GM12864 (cell line): ENCODE results near the gene LRRTM4.

Source experiments
- DNase-seq: peaks from one replicate; pipeline ENCODE4 v3.0.0-alpha.2; 2011; ENCODE audit warnings: low read depth
- H3K4me3 ChIP-seq: 2 replicates; pipeline ENCODE4 v1.5.1; 2011; ENCODE audit warnings: mild to moderate bottlenecking, low read depth, low read length, control low read depth
- CTCF ChIP-seq: IDR thresholded peaks from 2 replicates; pipeline ENCODE4 v1.5.1; 2011; ENCODE audit warnings: low read depth, mild to moderate bottlenecking, moderate library complexity, low read length, control low read depth, inconsistent platforms; ENCODE audit errors: missing control alignments

Gene LRRTM4

GRCh38 chr2:77513191-77513590, 9.0 kb downstream of the LRRTM4 start:
- no peak overlapping the region for H3K4me3 ChIP-seq
- DNase-seq = no peak
- no peak for TF ChIP-seq CTCF

DNA sequence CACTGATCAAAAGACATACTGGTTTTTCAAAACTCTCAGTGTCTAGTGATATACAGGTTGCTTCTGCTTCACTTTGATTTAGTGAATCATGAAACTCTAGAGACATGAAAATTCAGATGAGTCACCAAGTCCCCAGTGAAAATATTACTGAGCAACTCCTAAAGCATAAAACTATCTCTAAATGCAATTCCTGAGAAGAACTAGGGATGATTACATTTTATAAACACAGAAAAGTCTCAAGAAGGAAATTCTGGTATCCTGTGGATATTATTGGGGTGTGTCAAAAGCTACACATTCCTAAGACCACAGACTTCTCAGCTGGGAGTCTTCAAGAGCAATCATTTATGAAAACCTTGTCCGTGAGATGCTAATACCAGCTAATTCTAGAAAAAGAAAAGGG, 9.7 kb downstream of the LRRTM4 start:
- H3K4me3 ChIP-seq = no peak overlapping the region
- no peak for DNase-seq
- no peak for TF ChIP-seq CTCF

DNA sequence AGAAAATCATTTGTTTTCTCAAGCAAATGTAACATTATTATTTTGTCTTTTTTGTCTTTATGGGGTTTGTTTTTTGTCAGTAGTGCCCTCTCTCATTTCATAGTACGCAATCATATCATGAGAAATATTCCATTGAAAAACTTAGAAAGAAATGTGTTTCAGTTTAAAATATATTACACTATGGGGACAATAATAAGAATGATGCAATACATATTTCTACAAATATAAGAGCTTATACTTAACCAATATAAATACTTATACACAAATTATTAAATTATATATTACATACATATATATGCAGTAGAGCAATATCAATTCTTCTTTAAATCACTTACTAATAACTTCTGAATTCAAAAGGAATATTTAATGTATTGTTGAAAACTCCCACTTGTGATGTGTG, 13.7 kb downstream of the LRRTM4 start:
- no peak for TF ChIP-seq CTCF
- H3K4me3 ChIP-seq = no peak overlapping the region
- DNase-seq = no peak

- no peak overlapping the region for H3K4me3 ChIP-seq
- DNase-seq = no peak
- no peak for TF ChIP-seq CTCF
These were observed 14.5 kb downstream of the LRRTM4 start for GRCh38 chr2:77507657-77508056.

DNA sequence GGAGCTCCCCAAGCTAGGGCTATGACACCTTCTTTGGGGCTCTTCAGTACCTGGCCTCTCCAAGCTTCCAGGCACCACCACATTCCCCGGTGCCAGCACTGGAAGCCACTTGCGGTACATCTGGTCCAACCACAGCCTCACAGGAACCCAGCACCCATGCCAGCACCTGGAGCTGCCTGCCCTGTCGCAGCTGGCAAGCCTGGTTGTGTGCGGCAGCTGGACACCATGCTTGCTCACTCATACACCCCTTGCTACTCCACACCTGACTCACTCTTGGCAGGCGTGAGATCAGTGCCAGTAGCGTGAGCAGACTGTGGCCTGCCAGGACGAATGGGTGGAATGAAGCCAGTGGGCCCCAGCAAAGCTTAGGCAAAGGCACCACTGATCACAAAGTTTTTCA, 34.0 kb downstream of the LRRTM4 start:
- no peak for DNase-seq
- TF ChIP-seq CTCF = no peak
- no peak overlapping the region for H3K4me3 ChIP-seq

GRCh38 chr2:77487074-77487803, 34.9 kb downstream of the LRRTM4 start:
- H3K4me3 ChIP-seq = no peak overlapping the region
- no peak for TF ChIP-seq CTCF

GRCh38 chr2:77484026-77484425, 38.1 kb downstream of the LRRTM4 start:
- DNase-seq = no peak
- no peak overlapping the region for H3K4me3 ChIP-seq
- TF ChIP-seq CTCF = no peak

More at GRCh38 chr2:77487074-77487803, 34.9 kb downstream of the LRRTM4 start:
- no peak for DNase-seq
